Keratinocyte (primary cell): Measurements from ENCODE around the gene LRRC28. TPM values are rescaled to one million over a fixed set of nuclear protein-coding genes. Genes with fewer than 3 reads are reported as not detected.

Source experiments
- DNase-seq: peaks from one replicate; pipeline ENCODE4 v3.0.0-alpha.2; 2011; ENCODE audit warnings: low read depth, missing footprints, low spot score
- FAIRE-seq: peaks from 2 replicates; lab custom pipeline; 2011; peaks lifted over from hg19 to GRCh38; lab: Jason Lieb, UNC
- H2AFZ ChIP-seq: 2 replicates; pipeline ENCODE4 v1.6.0; 2012; ENCODE audit warnings: low read length, control low read depth, inconsistent platforms; ENCODE audit not compliant: control insufficient read depth
- H3K27ac ChIP-seq: 2 replicates; pipeline ENCODE4 v1.5.1; 2011; ENCODE audit warnings: low read length; ENCODE audit not compliant: control insufficient read depth, insufficient read depth
- H3K27me3 ChIP-seq: 3 replicates; pipeline ENCODE4 v1.6.0; 2011; ENCODE audit warnings: low read length; ENCODE audit not compliant: control insufficient read depth, insufficient read depth; ENCODE audit errors: extremely low read depth
- H3K36me3 ChIP-seq, 2 experiments: 2 replicates in 1 of 2; 3 replicates in 1 of 2; pipeline ENCODE4 v1.5.1; 2011; ENCODE audit warnings: low read length in 2 of 2, mild to moderate bottlenecking in 1 of 2; ENCODE audit not compliant: control insufficient read depth in 2 of 2, insufficient read depth in 2 of 2; ENCODE audit errors: extremely low read depth in 1 of 2
- H3K4me1 ChIP-seq: 3 replicates; pipeline ENCODE4 v1.5.1; 2011; ENCODE audit warnings: low read length; ENCODE audit not compliant: control insufficient read depth, insufficient read depth; ENCODE audit errors: extremely low read depth
- H3K4me2 ChIP-seq: 3 replicates; pipeline ENCODE4 v1.6.0; 2011; ENCODE audit warnings: low read depth, low read length; ENCODE audit not compliant: control insufficient read depth, insufficient read depth; ENCODE audit errors: extremely low read depth
- H3K4me3 ChIP-seq, 3 experiments: fragments of 200-600 bp in 1 of 3; sonication (generic) in 1 of 3; 2 replicates in 2 of 3; 3 replicates in 1 of 3; pipeline ENCODE4 v1.5.1; 2011 to 2016; ENCODE audit warnings: low read length in 3 of 3, mild to moderate bottlenecking in 3 of 3, control low read depth in 2 of 3, inconsistent platforms in 1 of 3, low read depth in 1 of 3, mixed read lengths in 1 of 3, mixed run types in 1 of 3, moderate library complexity in 1 of 3; ENCODE audit not compliant: control insufficient read depth in 2 of 3, insufficient read depth in 2 of 3; ENCODE audit errors: extremely low read depth in 1 of 3
- H3K79me2 ChIP-seq: 2 replicates; pipeline ENCODE4 v1.6.0; 2012; ENCODE audit warnings: low read length; ENCODE audit not compliant: control insufficient read depth, insufficient read depth
- H3K9ac ChIP-seq: 3 replicates; pipeline ENCODE4 v1.6.0; 2011; ENCODE audit warnings: low read length; ENCODE audit not compliant: control insufficient read depth, insufficient read depth; ENCODE audit errors: extremely low read depth
- H3K9me1 ChIP-seq: 3 replicates; pipeline ENCODE4 v1.6.0; 2011; ENCODE audit warnings: low read length; ENCODE audit not compliant: control insufficient read depth, insufficient read depth; ENCODE audit errors: extremely low read depth
- H3K9me3 ChIP-seq: 2 replicates; pipeline ENCODE4 v1.5.1; 2012; ENCODE audit warnings: low read depth, low read length; ENCODE audit not compliant: control insufficient read depth
- H4K20me1 ChIP-seq: 3 replicates; pipeline ENCODE4 v1.6.0; 2011; ENCODE audit warnings: low read length; ENCODE audit not compliant: control insufficient read depth, insufficient read depth; ENCODE audit errors: extremely low read depth
- EZH2 ChIP-seq: IDR thresholded peaks from one replicate; pipeline ENCODE4 v1.6.1; 2012; ENCODE audit warnings: inconsistent platforms, mild to moderate bottlenecking, low read length, moderate library complexity
- dilution Hi-C: fragments of 300-500 bp; cut with MboI; formaldehyde crosslinking; loops from one replicate; pipeline ENCODE4 v1.7.0; 2020; ENCODE audit warnings: low sequenced_read_pairs; ENCODE audit not compliant: extremely low pct_ligation_motif_present
- polyA plus RNA-seq, 5 experiments: library from polyadenylated mRNA; depleted of rRNA in 3 of 5; stranded (reverse) in 3 of 5; stranded (forward) in 1 of 5; unstranded in 1 of 5; fragments of >200 nt; gene quantifications; 1 replicate in 1 of 5; 2 replicates in 3 of 5; 3 replicates in 1 of 5; pipeline versions ENCODE4 v1.2.1 to v1.2.3, GENCODE V29; 2011 to 2012; ENCODE audit warnings: missing spikeins in 2 of 5, low read depth in 1 of 5, low replicate concordance in 1 of 5
- TF ChIP-seq, protein P1 (sequence below), 3 experiments: IDR thresholded peaks in 1 of 3; conservative IDR thresholded peaks in 1 of 3; optimal IDR thresholded peaks in 1 of 3; 2 replicates in 2 of 3; 3 replicates in 1 of 3; pipeline versions ENCODE3 to v1.5.1; 2011; ENCODE audit warnings: low read length in 3 of 3, mild to moderate bottlenecking in 3 of 3, moderate library complexity in 2 of 3, control low read depth in 1 of 3, inconsistent platforms in 1 of 3; ENCODE audit not compliant: insufficient read depth in 2 of 3; ENCODE audit errors: extremely low read depth in 1 of 3

Gene LRRC28
- polyA plus RNA-seq, 1 donor (not counting 4 experiments of a cell fraction or from before 2014, with no cell fraction given), result 25.1 TPM

DNA sequence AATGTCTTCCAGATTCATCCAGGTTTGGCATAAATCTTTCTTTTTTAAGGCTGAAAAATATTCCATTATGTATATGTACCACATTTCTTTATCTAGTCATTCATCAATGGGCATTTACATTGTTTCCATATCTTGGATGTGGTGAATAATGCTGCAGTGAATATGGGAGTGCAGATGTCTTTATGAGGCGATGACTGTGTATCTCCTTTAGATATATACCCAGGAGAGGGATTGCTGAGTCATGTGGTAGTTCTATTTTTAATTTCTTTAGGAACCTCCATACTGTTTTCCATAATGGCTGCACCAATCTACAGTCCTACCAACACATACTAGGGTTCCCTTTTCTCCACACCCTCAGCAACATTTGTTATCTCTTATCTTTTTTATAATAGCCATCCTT lies 96.3 kb downstream of the LRRC28 start:
- Histone ChIP-seq H3K4me2 (no peak overlapping the region), H3K4me1 (no peaks in the 10 kb centered on the region), H3K36me3 (no peaks in the 10 kb centered on the region), H3K4me3 (no peak overlapping the region), H3K79me2 (no peaks in the 10 kb centered on the region), H2AFZ (no peak overlapping the region), H4K20me1 (no peaks in the 10 kb centered on the region), H3K27ac (no peak overlapping the region), H3K9me3 (no peaks in the 10 kb centered on the region), H3K27me3 (no peaks in the 10 kb centered on the region), H3K9me1 (no peaks in the 10 kb centered on the region), H3K9ac (no peak overlapping the region)
- dilution Hi-C loops, result no loop called here
- no peak for FAIRE-seq
- no peak for DNase-seq
- no peak for TF ChIP-seq EZH2
- TF ChIP-seq, protein P1, sequence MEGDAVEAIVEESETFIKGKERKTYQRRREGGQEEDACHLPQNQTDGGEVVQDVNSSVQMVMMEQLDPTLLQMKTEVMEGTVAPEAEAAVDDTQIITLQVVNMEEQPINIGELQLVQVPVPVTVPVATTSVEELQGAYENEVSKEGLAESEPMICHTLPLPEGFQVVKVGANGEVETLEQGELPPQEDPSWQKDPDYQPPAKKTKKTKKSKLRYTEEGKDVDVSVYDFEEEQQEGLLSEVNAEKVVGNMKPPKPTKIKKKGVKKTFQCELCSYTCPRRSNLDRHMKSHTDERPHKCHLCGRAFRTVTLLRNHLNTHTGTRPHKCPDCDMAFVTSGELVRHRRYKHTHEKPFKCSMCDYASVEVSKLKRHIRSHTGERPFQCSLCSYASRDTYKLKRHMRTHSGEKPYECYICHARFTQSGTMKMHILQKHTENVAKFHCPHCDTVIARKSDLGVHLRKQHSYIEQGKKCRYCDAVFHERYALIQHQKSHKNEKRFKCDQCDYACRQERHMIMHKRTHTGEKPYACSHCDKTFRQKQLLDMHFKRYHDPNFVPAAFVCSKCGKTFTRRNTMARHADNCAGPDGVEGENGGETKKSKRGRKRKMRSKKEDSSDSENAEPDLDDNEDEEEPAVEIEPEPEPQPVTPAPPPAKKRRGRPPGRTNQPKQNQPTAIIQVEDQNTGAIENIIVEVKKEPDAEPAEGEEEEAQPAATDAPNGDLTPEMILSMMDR (optimal IDR thresholded peaks at IDR 0.05 in 1 of 3, IDR thresholded peaks at IDR 0.05 in 1 of 3, conservative IDR thresholded peaks at IDR 0.05 in 1 of 3; ENCODE audit: extremely low read depth in 1 of 3, insufficient read depth in 2 of 3, low read length in 3 of 3), result no peak

DNA sequence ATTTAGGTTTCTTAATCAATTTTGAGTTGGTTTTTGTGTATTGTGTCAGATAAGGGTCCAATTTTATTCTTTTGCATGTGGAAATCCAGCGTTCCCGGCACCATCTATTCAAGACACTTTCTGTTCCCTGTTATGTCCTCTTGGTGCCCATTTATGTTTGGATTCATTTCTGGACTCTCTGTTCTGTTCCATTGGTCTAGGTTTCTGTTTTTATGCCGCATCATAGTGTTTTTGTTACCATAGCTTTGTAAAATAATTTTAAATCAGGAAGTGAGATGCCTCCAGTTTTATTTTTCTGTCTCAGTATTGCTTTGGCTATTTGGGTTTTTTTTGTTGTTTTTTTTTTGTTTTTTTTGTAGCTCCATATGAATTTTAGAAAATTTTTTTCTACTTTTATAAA lies 97.1 kb downstream of the LRRC28 start:
- Histone ChIP-seq H3K4me2 (no peak overlapping the region), H3K4me3 (no peak overlapping the region), H3K4me1 (no peaks in the 10 kb centered on the region), H3K9me3 (no peaks in the 10 kb centered on the region), H2AFZ (no peak overlapping the region), H3K27me3 (no peaks in the 10 kb centered on the region), H4K20me1 (no peaks in the 10 kb centered on the region), H3K9me1 (no peaks in the 10 kb centered on the region), H3K9ac (no peak overlapping the region), H3K27ac (no peak overlapping the region), H3K79me2 (no peaks in the 10 kb centered on the region), H3K36me3 (no peaks in the 10 kb centered on the region)
- dilution Hi-C loops, result no loop called here
- TF ChIP-seq EZH2, result no peak
- TF ChIP-seq, protein P1 (optimal IDR thresholded peaks at IDR 0.05 in 1 of 3, IDR thresholded peaks at IDR 0.05 in 1 of 3, conservative IDR thresholded peaks at IDR 0.05 in 1 of 3; ENCODE audit: extremely low read depth in 1 of 3, insufficient read depth in 2 of 3, low read length in 3 of 3), result no peak
- no peak for DNase-seq
- FAIRE-seq, result no peak
